ENCODE results near the gene SERPINA12.
A peak's percentile ranks its signal among the peaks of the same experiment; 100 is the strongest.

SERPINA12 gene

GRCh38 chr14:94536836-94537235 is 27.6 kb upstream of the SERPINA12 start:
- Histone ChIP-seq H2AFZ (ENCODE audit: low read length) (no peak overlapping the region), H3F3A (ENCODE audit: insufficient read depth, low read length) (no peaks in the 10 kb centered on the region), H3K27me3 (ENCODE audit: insufficient read depth, low read length) (no peaks in the 10 kb centered on the region), H3K27ac (ENCODE audit: low read depth, low read length, poor library complexity, severe bottlenecking) (no peak overlapping the region), H3K9me2 (ENCODE audit: low read depth, low read length) (no peaks in the 10 kb centered on the region), H3K4me1 (ENCODE audit: insufficient read depth, low read length, severe bottlenecking) (no peaks in the 10 kb centered on the region), H3K9me3 (ENCODE audit: low read length) (no peaks in the 10 kb centered on the region), H3K36me3 (ENCODE audit: insufficient read depth, low read length) (no peaks in the 10 kb centered on the region), H3K4me2 (ENCODE audit: low read length) (no peak overlapping the region), H3K79me2 (ENCODE audit: insufficient read depth, low read length) (no peaks in the 10 kb centered on the region), H3K4me3 (ENCODE audit: low read depth, low read length, poor library complexity, severe bottlenecking) (no peak overlapping the region), H3K9ac (ENCODE audit: low read length) (no peak overlapping the region), H4K20me1 (ENCODE audit: insufficient read depth, low read length) (no peaks in the 10 kb centered on the region)
- TF ChIP-seq EZH2 (IDR thresholded peaks at IDR 0.05; ENCODE audit: borderline replicate concordance, low read length) (no peak), CTCF (IDR thresholded peaks at IDR 0.05; ENCODE audit: low read length) (peak; percentile 23; the same call in 1 of the 2 replicates)

- no peak overlapping the region for H3K4me2 ChIP-seq (ENCODE audit: low read length)
- no peaks in the 10 kb centered on the region for H3K9me3 ChIP-seq (ENCODE audit: low read length)
- no peak for TF ChIP-seq CTCF (IDR thresholded peaks at IDR 0.05; ENCODE audit: low read length)
- no peak for TF ChIP-seq EZH2 (IDR thresholded peaks at IDR 0.05; ENCODE audit: borderline replicate concordance, low read length)
- H3K9ac ChIP-seq (ENCODE audit: low read length): no peak overlapping the region
- H2AFZ ChIP-seq (ENCODE audit: low read length): no peak overlapping the region
- H3K79me2 ChIP-seq (ENCODE audit: insufficient read depth, low read length): no peaks in the 10 kb centered on the region
- H4K20me1 ChIP-seq (ENCODE audit: insufficient read depth, low read length): no peaks in the 10 kb centered on the region
- H3K27me3 ChIP-seq (ENCODE audit: insufficient read depth, low read length): no peaks in the 10 kb centered on the region
- no peaks in the 10 kb centered on the region for H3K9me2 ChIP-seq (ENCODE audit: low read depth, low read length)
- no peaks in the 10 kb centered on the region for H3K4me1 ChIP-seq (ENCODE audit: insufficient read depth, low read length, severe bottlenecking)
- no peaks in the 10 kb centered on the region for H3K36me3 ChIP-seq (ENCODE audit: insufficient read depth, low read length)
- H3K4me3 ChIP-seq (ENCODE audit: low read depth, low read length, poor library complexity, severe bottlenecking): no peak overlapping the region
- no peaks in the 10 kb centered on the region for H3F3A ChIP-seq (ENCODE audit: insufficient read depth, low read length)
- no peak overlapping the region for H3K27ac ChIP-seq (ENCODE audit: low read depth, low read length, poor library complexity, severe bottlenecking)
These were observed 26.2 kb upstream of the SERPINA12 start for GRCh38 chr14:94535506-94535905.

- Histone ChIP-seq H3K4me1 (ENCODE audit: insufficient read depth, low read length, severe bottlenecking) (no peaks in the 10 kb centered on the region), H2AFZ (ENCODE audit: low read length) (no peak overlapping the region), H4K20me1 (ENCODE audit: insufficient read depth, low read length) (no peaks in the 10 kb centered on the region), H3K27ac (ENCODE audit: low read depth, low read length, poor library complexity, severe bottlenecking) (no peak overlapping the region), H3K27me3 (ENCODE audit: insufficient read depth, low read length) (no peaks in the 10 kb centered on the region), H3K79me2 (ENCODE audit: insufficient read depth, low read length) (no peaks in the 10 kb centered on the region), H3K36me3 (ENCODE audit: insufficient read depth, low read length) (no peaks in the 10 kb centered on the region), H3K4me3 (ENCODE audit: low read depth, low read length, poor library complexity, severe bottlenecking) (no peak overlapping the region), H3K9ac (ENCODE audit: low read length) (no peak overlapping the region), H3K4me2 (ENCODE audit: low read length) (no peak overlapping the region), H3F3A (ENCODE audit: insufficient read depth, low read length) (no peaks in the 10 kb centered on the region), H3K9me3 (ENCODE audit: low read length) (no peaks in the 10 kb centered on the region), H3K9me2 (ENCODE audit: low read depth, low read length) (no peaks in the 10 kb centered on the region)
- no peak for TF ChIP-seq EZH2 (IDR thresholded peaks at IDR 0.05; ENCODE audit: borderline replicate concordance, low read length)
- no peak for TF ChIP-seq CTCF (IDR thresholded peaks at IDR 0.05; ENCODE audit: low read length)
These were observed 23.2 kb upstream of the SERPINA12 start for GRCh38 chr14:94532447-94532846.
